Measurements from ENCODE around the gene ZNF107.

Gene ZNF107

GRCh38 chr7:64665980-64666662, at the start of gene ZNF107:
Gene ZNF107, plus strand, starts transcription at chr7:64666133. Its CDS starts 150 bp downstream, at chr7:64666283.
- DNase-seq (ENCODE audit: low spot score): peak; percentile 96

- DNase-seq (ENCODE audit: low spot score): peak; percentile 19
These were observed 47.0 kb upstream of the ZNF107 start for GRCh38 chr7:64618785-64619456.

GRCh38 chr7:64619705-64620104, 46.2 kb upstream of the ZNF107 start:
- no peak for DNase-seq (ENCODE audit: low spot score)

GRCh38 chr7:64621656-64622055, 44.3 kb upstream of the ZNF107 start:
- no peak for DNase-seq (ENCODE audit: low spot score)

- peak; percentile 5 for DNase-seq (ENCODE audit: low spot score)
These were observed 40.5 kb upstream of the ZNF107 start for GRCh38 chr7:64625114-64626082.

GRCh38 chr7:64626083-64626469, 39.9 kb upstream of the ZNF107 start:
- DNase-seq (ENCODE audit: low spot score): no peak

- DNase-seq (ENCODE audit: low spot score): no peak
These were observed 39.4 kb upstream of the ZNF107 start for GRCh38 chr7:64626557-64626956.

- no peak for DNase-seq (ENCODE audit: low spot score)
These were observed 37.7 kb upstream of the ZNF107 start for GRCh38 chr7:64628192-64628591.

- DNase-seq (ENCODE audit: low spot score): no peak
These were observed 37.2 kb upstream of the ZNF107 start for GRCh38 chr7:64628721-64629120.

- peak; percentile 26 for DNase-seq (ENCODE audit: low spot score)
These were observed 35.4 kb upstream of the ZNF107 start for GRCh38 chr7:64630496-64630895.

- no peak for DNase-seq (ENCODE audit: low spot score)
These were observed 33.9 kb upstream of the ZNF107 start for GRCh38 chr7:64632029-64632428.

- no peak for DNase-seq (ENCODE audit: low spot score)
These were observed 32.5 kb upstream of the ZNF107 start for GRCh38 chr7:64633401-64633800.

- no peak for DNase-seq (ENCODE audit: low spot score)
These were observed 31.4 kb upstream of the ZNF107 start for GRCh38 chr7:64634406-64635062.

- no peak for DNase-seq (ENCODE audit: low spot score)
These were observed 29.5 kb upstream of the ZNF107 start for GRCh38 chr7:64636386-64636785.

- no peak for DNase-seq (ENCODE audit: low spot score)
These were observed 28.1 kb upstream of the ZNF107 start for GRCh38 chr7:64637521-64638445.

- DNase-seq (ENCODE audit: low spot score): no peak
These were observed 27.1 kb upstream of the ZNF107 start for GRCh38 chr7:64638822-64639221.

- DNase-seq (ENCODE audit: low spot score): no peak
These were observed 26.5 kb upstream of the ZNF107 start for GRCh38 chr7:64639267-64640001.

- no peak for DNase-seq (ENCODE audit: low spot score)
These were observed 25.4 kb upstream of the ZNF107 start for GRCh38 chr7:64640504-64640903.

GRCh38 chr7:64642046-64642445, 23.9 kb upstream of the ZNF107 start:
- DNase-seq (ENCODE audit: low spot score): no peak

GRCh38 chr7:64642875-64643274, 23.1 kb upstream of the ZNF107 start:
- no peak for DNase-seq (ENCODE audit: low spot score)
